Muscle layer of colon (tissue), 2 donors: Measurements from ENCODE around the gene CFAP107.

Experiments used
- H3K27ac ChIP-seq: one replicate; pipeline ENCODE4 v1.7.0; 2013; ENCODE audit warnings: low read depth, mild to moderate bottlenecking, low read length, moderate library complexity
- H3K27me3 ChIP-seq, 2 donors: one replicate each; pipeline ENCODE4 v1.7.0; 2013; ENCODE audit warnings: low read length in 2 of 2, mild to moderate bottlenecking in 2 of 2; ENCODE audit not compliant: insufficient read depth in 2 of 2, control insufficient read depth in 1 of 2
- H3K36me3 ChIP-seq: one replicate; pipeline ENCODE4 v1.7.0; 2013; ENCODE audit warnings: mild to moderate bottlenecking, low read length; ENCODE audit not compliant: insufficient read depth
- H3K4me1 ChIP-seq: one replicate; pipeline ENCODE4 v1.7.0; 2013; ENCODE audit warnings: mild to moderate bottlenecking, low read length; ENCODE audit not compliant: insufficient read depth
- H3K4me3 ChIP-seq, 2 donors: one replicate each; pipeline ENCODE4 v1.7.0; 2013; ENCODE audit warnings: low read length in 2 of 2, low read depth in 1 of 2, mild to moderate bottlenecking in 1 of 2, moderate library complexity in 1 of 2
- H3K9ac ChIP-seq: one replicate; pipeline ENCODE4 v1.7.0; 2013; ENCODE audit warnings: low read length
- H3K9me3 ChIP-seq: one replicate; pipeline ENCODE4 v1.7.0; 2013; ENCODE audit warnings: mild to moderate bottlenecking, low read length
- donor health status: abdominal sarcoma.
- donor health status: Adenocarcinoma of cecum.

CFAP107 gene

GRCh38 chr1:12745126-12745991, 641 bp upstream of the CFAP107 start:
- Histone ChIP-seq H3K4me1 (no peaks in the 10 kb centered on the region), H3K27me3 (no peaks in the 10 kb centered on the region), H3K4me3 (no peak overlapping the region), H3K27ac (no peak overlapping the region), H3K36me3 (no peaks in the 10 kb centered on the region), H3K9me3 (no peaks in the 10 kb centered on the region), H3K9ac (no peak overlapping the region)

GRCh38 chr1:12748778-12749355, 2.9 kb downstream of the CFAP107 start:
- H3K4me1 ChIP-seq = no peaks in the 10 kb centered on the region
- H3K9ac ChIP-seq = no peak overlapping the region
- no peaks in the 10 kb centered on the region for H3K36me3 ChIP-seq
- H3K27me3 ChIP-seq = no peaks in the 10 kb centered on the region
- no peak overlapping the region for H3K27ac ChIP-seq
- H3K4me3 ChIP-seq = no peak overlapping the region
- no peaks in the 10 kb centered on the region for H3K9me3 ChIP-seq

GRCh38 chr1:12754738-12755137, 8.7 kb downstream of the CFAP107 start:
- no peaks in the 10 kb centered on the region for H3K9me3 ChIP-seq
- peaks cover 0 to 7% of the 10 kb centered on the region in 2 donors for H3K27me3 ChIP-seq
- no peak overlapping the region for H3K9ac ChIP-seq
- no peak overlapping the region for H3K27ac ChIP-seq
- no peak overlapping the region for H3K4me3 ChIP-seq
- no peaks in the 10 kb centered on the region for H3K36me3 ChIP-seq
- H3K4me1 ChIP-seq = no peaks in the 10 kb centered on the region

- Histone ChIP-seq H3K4me3 (no peak overlapping the region), H3K27me3 (peaks cover 0 to 8% of the 10 kb centered on the region in 2 donors), H3K4me1 (no peaks in the 10 kb centered on the region), H3K36me3 (no peaks in the 10 kb centered on the region), H3K9ac (no peak overlapping the region), H3K27ac (no peak overlapping the region), H3K9me3 (no peaks in the 10 kb centered on the region)
Measured at GRCh38 chr1:12756273-12756672, 10.3 kb downstream of the CFAP107 start.

GRCh38 chr1:12756768-12757413, 10.9 kb downstream of the CFAP107 start:
- no peaks in the 10 kb centered on the region for H3K36me3 ChIP-seq
- H3K4me3 ChIP-seq = no peak overlapping the region
- H3K4me1 ChIP-seq = no peaks in the 10 kb centered on the region
- H3K27ac ChIP-seq = no peak overlapping the region
- no peak overlapping the region for H3K9ac ChIP-seq
- no peaks in the 10 kb centered on the region for H3K9me3 ChIP-seq
- peaks cover 0 to 8% of the 10 kb centered on the region in 2 donors for H3K27me3 ChIP-seq

- Histone ChIP-seq H3K36me3 (no peaks in the 10 kb centered on the region), H3K4me3 (no peak overlapping the region), H3K9me3 (no peaks in the 10 kb centered on the region), H3K4me1 (no peaks in the 10 kb centered on the region), H3K9ac (no peak overlapping the region), H3K27me3 (peaks cover 0 to 8% of the 10 kb centered on the region in 2 donors), H3K27ac (no peak overlapping the region)
Measured at GRCh38 chr1:12757836-12758235, 11.8 kb downstream of the CFAP107 start.

- Histone ChIP-seq H3K36me3 (no peaks in the 10 kb centered on the region), H3K27me3 (peaks cover 0 to 8% of the 10 kb centered on the region in 2 donors), H3K9ac (no peak overlapping the region), H3K4me1 (no peaks in the 10 kb centered on the region), H3K9me3 (no peaks in the 10 kb centered on the region), H3K27ac (no peak overlapping the region), H3K4me3 (no peak overlapping the region)
Measured at GRCh38 chr1:12760256-12760795, 14.3 kb downstream of the CFAP107 start.

- no peak overlapping the region for H3K9ac ChIP-seq
- H3K27ac ChIP-seq = no peak overlapping the region
- peaks cover 0 to 8% of the 10 kb centered on the region in 2 donors for H3K27me3 ChIP-seq
- no peak overlapping the region for H3K4me3 ChIP-seq
- no peaks in the 10 kb centered on the region for H3K9me3 ChIP-seq
- H3K4me1 ChIP-seq = no peaks in the 10 kb centered on the region
- no peaks in the 10 kb centered on the region for H3K36me3 ChIP-seq
Measured at GRCh38 chr1:12761781-12762180, 15.8 kb downstream of the CFAP107 start.

GRCh38 chr1:12762766-12763165, 16.8 kb downstream of the CFAP107 start:
- Histone ChIP-seq H3K36me3 (no peaks in the 10 kb centered on the region), H3K9ac (no peak overlapping the region), H3K4me1 (no peaks in the 10 kb centered on the region), H3K4me3 (no peak overlapping the region), H3K27me3 (peaks cover 0 to 8% of the 10 kb centered on the region in 2 donors), H3K9me3 (no peaks in the 10 kb centered on the region), H3K27ac (no peak overlapping the region)

GRCh38 chr1:12763479-12763878, 17.5 kb downstream of the CFAP107 start:
- Histone ChIP-seq H3K27me3 (peaks cover 0 to 8% of the 10 kb centered on the region in 2 donors), H3K4me3 (no peak overlapping the region), H3K4me1 (no peaks in the 10 kb centered on the region), H3K36me3 (no peaks in the 10 kb centered on the region), H3K9me3 (no peaks in the 10 kb centered on the region), H3K9ac (no peak overlapping the region), H3K27ac (no peak overlapping the region)

GRCh38 chr1:12764016-12764415, 18.0 kb downstream of the CFAP107 start:
- Histone ChIP-seq H3K27me3 (peaks cover 0 to 8% of the 10 kb centered on the region in 2 donors), H3K36me3 (no peaks in the 10 kb centered on the region), H3K9ac (no peak overlapping the region), H3K4me3 (no peak overlapping the region), H3K9me3 (no peaks in the 10 kb centered on the region), H3K4me1 (no peaks in the 10 kb centered on the region), H3K27ac (no peak overlapping the region)
